Common myeloid progenitor, CD34-positive (primary cell): Measurements from ENCODE around the gene MCAM.

Experiments used
- CTCF ChIA-PET: fragments of 350-600 bp; sonication (Branson Sonifier 250); formaldehyde crosslinking; loops from one replicate; lab custom pipeline; 2021; ENCODE audit warnings: antibody characterized with exemption; lab: Charles Lee
- POLR2A ChIA-PET: fragments of 350-600 bp; sonication (Branson Sonifier 250); formaldehyde crosslinking; loops from one replicate; lab custom pipeline; 2021; ENCODE audit warnings: antibody characterized with exemption; lab: Charles Lee
- DNase-seq, 3 donors: peaks; one replicate each; pipeline versions ENCODE4 v3.0.0 to v3.0.0-alpha.2; 2013
- H3K27ac ChIP-seq, 2 experiments: 1 replicate in 1 of 2; 2 replicates in 1 of 2; pipeline ENCODE4 v1.7.0; 2013; ENCODE audit warnings: inconsistent platforms in 2 of 2, low read length in 2 of 2, mild to moderate bottlenecking in 2 of 2, low read depth in 1 of 2, moderate library complexity in 1 of 2; ENCODE audit not compliant: severe bottlenecking in 2 of 2, insufficient read depth in 1 of 2, poor library complexity in 1 of 2
- H3K27me3 ChIP-seq, 5 experiments: replicated peaks in 2 of 5; 1 replicate in 3 of 5; 2 replicates in 2 of 5; pipeline versions ENCODE4 v1.6.1 to v1.7.0; 2013; ENCODE audit warnings: low read length in 4 of 5, mild to moderate bottlenecking in 2 of 5, moderate library complexity in 2 of 5, inconsistent platforms in 1 of 5; ENCODE audit not compliant: insufficient read depth in 5 of 5, control insufficient read depth in 4 of 5
- H3K36me3 ChIP-seq, 4 experiments: 1 replicate in 2 of 4; 2 replicates in 2 of 4; pipeline versions ENCODE4 v1.6.1 to v1.7.0; 2013; ENCODE audit warnings: low read length in 3 of 4, control low read depth in 1 of 4, mild to moderate bottlenecking in 1 of 4; ENCODE audit not compliant: control insufficient read depth in 4 of 4, insufficient read depth in 4 of 4
- H3K4me1 ChIP-seq, 4 experiments: 1 replicate in 3 of 4; 2 replicates in 1 of 4; pipeline versions ENCODE4 v1.6.1 to v1.7.1; 2013; ENCODE audit warnings: low read length in 3 of 4, mild to moderate bottlenecking in 3 of 4, control low read depth in 1 of 4, inconsistent platforms in 1 of 4, moderate library complexity in 1 of 4; ENCODE audit not compliant: control insufficient read depth in 4 of 4, insufficient read depth in 4 of 4; ENCODE audit errors: control extremely low read depth in 1 of 4
- H3K4me3 ChIP-seq, 7 experiments: 1 replicate in 4 of 7; 2 replicates in 3 of 7; pipeline versions ENCODE4 v1.5.1 to v1.7.0; 2013; ENCODE audit warnings: mild to moderate bottlenecking in 7 of 7, low read length in 6 of 7, moderate library complexity in 6 of 7, inconsistent platforms in 2 of 7, low read depth in 2 of 7, control low read depth in 1 of 7; ENCODE audit not compliant: insufficient read depth in 4 of 7, control insufficient read depth in 1 of 7; ENCODE audit errors: extremely low read depth in 1 of 7
- H3K9me3 ChIP-seq, 5 experiments: 1 replicate in 4 of 5; 2 replicates in 1 of 5; pipeline versions ENCODE4 v1.6.1 to v1.7.1; 2013; ENCODE audit warnings: low read length in 4 of 5, mild to moderate bottlenecking in 2 of 5, inconsistent platforms in 1 of 5, low read depth in 1 of 5, moderate library complexity in 1 of 5; ENCODE audit not compliant: control insufficient read depth in 4 of 5, insufficient read depth in 2 of 5; ENCODE audit errors: control extremely low read depth in 1 of 5
- WGBS: methylation state at CpG from one replicate; pipeline ENCODE4 v1.1.5; 2013; ENCODE audit not compliant: insufficient coverage; 5-methylcytosine and 5-hydroxymethylcytosine counted together

The MCAM gene

GRCh38 chr11:119355091-119355843 is 38.3 kb upstream of the MCAM start:
- Histone ChIP-seq H3K4me3 (no peak overlapping the region), H3K36me3 (no peaks in the 10 kb centered on the region), H3K27me3 (peaks cover 0 to 15% (median 12%) of the 10 kb centered on the region in 5 experiments), H3K27ac (no peak overlapping the region), H3K4me1 (peaks cover 0 to 18% (median 13%) of the 10 kb centered on the region in 4 experiments), H3K9me3 (no peaks in the 10 kb centered on the region)
- ChIA-PET POLR2A (interaction anchor here (0.9 kb wide), 2 partner anchors 21 to 120 kb away, joined by 3 read pairs; no protein-coding TSS in a partner anchor), CTCF (interaction anchor here (0.8 to 5.1 kb wide), 14 partner anchors 8 to 120 kb away, joined by 3 to 132 read pairs (median 4); partner anchors contain the start of genes MFRP and USP2)
- no peak for DNase-seq
- WGBS, result 95% methylated on average over 9 of the region's 9 CpGs

- H3K4me1 ChIP-seq, result peaks cover 0 to 8% (median 4%) of the 10 kb centered on the region in 4 experiments
- no peak overlapping the region for H3K27ac ChIP-seq
- no peak overlapping the region for H3K4me3 ChIP-seq
- DNase-seq, result peak in 1 of 3 donors; percentile 13
- WGBS, result 78% methylated on average over 4 of the region's 4 CpGs
- ChIA-PET CTCF (interaction anchor here (1.0 to 2.2 kb wide), 3 partner anchors 15 to 122 kb away, joined by 3 to 7 read pairs (median 7); no protein-coding TSS in a partner anchor), POLR2A (no interaction called here)
- no peaks in the 10 kb centered on the region for H3K36me3 ChIP-seq
- H3K9me3 ChIP-seq, result no peaks in the 10 kb centered on the region
- peaks cover 0 to 15% (median 12%) of the 10 kb centered on the region in 5 experiments for H3K27me3 ChIP-seq
Measured at GRCh38 chr11:119352857-119353260, 35.9 kb upstream of the MCAM start.

DNA sequence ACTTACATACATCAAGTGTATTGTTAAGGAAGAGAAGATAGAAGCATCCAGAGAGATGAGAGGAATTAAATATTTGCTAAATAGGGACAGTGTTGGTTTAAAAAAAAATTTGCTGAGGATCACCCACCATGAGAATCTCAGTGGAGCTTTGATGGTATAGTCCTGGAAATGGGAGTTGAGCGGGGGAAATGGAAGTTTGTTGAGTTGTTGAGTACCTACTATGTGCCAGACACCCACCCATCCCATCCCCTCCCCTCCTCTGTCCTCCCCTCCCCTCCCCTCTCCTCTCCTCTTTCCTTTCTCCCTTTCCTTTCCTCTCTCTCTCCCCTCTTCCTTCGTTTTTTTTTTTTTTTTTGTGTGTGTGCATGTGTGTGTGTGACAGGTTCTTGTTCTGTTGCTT is 34.3 kb upstream of the MCAM start:
- peaks cover 0 to 2% (median 1%) of the 10 kb centered on the region in 4 experiments for H3K4me1 ChIP-seq
- H3K36me3 ChIP-seq, result no peaks in the 10 kb centered on the region
- ChIA-PET CTCF (interaction anchor here (0.6 kb wide), 1 partner anchor 11 kb away, joined by 3 read pairs; no protein-coding TSS in a partner anchor), POLR2A (no interaction called here)
- WGBS, result no CpG with 5 or more reads among the region's 2 CpGs
- no peak overlapping the region for H3K4me3 ChIP-seq
- H3K9me3 ChIP-seq, result no peaks in the 10 kb centered on the region
- peaks cover 0 to 23% (median 14%) of the 10 kb centered on the region in 5 experiments for H3K27me3 ChIP-seq
- H3K27ac ChIP-seq, result no peak overlapping the region
- DNase-seq, result no peak

GRCh38 chr11:119350302-119350701 is 33.4 kb upstream of the MCAM start:
- no peaks in the 10 kb centered on the region for H3K9me3 ChIP-seq
- POLR2A ChIA-PET, result no interaction called here
- H3K36me3 ChIP-seq, result no peaks in the 10 kb centered on the region
- DNase-seq, result no peak
- WGBS, result 79% methylated on average over 6 of the region's 6 CpGs
- no peak overlapping the region for H3K4me3 ChIP-seq
- CTCF ChIA-PET, result interaction anchor here (0.8 to 1.2 kb wide), 3 partner anchors 13 to 29 kb away, joined by 3 to 4 read pairs (median 3); no protein-coding TSS in a partner anchor
- no peaks in the 10 kb centered on the region for H3K4me1 ChIP-seq
- H3K27me3 ChIP-seq, result peaks cover 0 to 16% (median 8%) of the 10 kb centered on the region in 5 experiments
- no peak overlapping the region for H3K27ac ChIP-seq

GRCh38 chr11:119347940-119348605 is 31.1 kb upstream of the MCAM start:
- Histone ChIP-seq H3K36me3 (no peaks in the 10 kb centered on the region), H3K9me3 (no peaks in the 10 kb centered on the region), H3K4me1 (no peaks in the 10 kb centered on the region), H3K4me3 (no peak overlapping the region), H3K27ac (no peak overlapping the region), H3K27me3 (peaks cover 0 to 15% (median 7%) of the 10 kb centered on the region in 5 experiments)
- 93% methylated on average over 10 of the region's 16 CpGs for WGBS
- CTCF ChIA-PET, result interaction anchor here (0.9 to 1.6 kb wide), 3 partner anchors 25 to 64 kb away, joined by 4 to 5 read pairs (median 4); partner anchors contain the start of gene USP2
- POLR2A ChIA-PET, result no interaction called here
- no peak for DNase-seq

- Histone ChIP-seq H3K36me3 (no peaks in the 10 kb centered on the region), H3K27ac (no peak overlapping the region), H3K27me3 (peaks cover 0 to 23% (median 5%) of the 10 kb centered on the region in 5 experiments), H3K9me3 (no peaks in the 10 kb centered on the region), H3K4me3 (no peak overlapping the region), H3K4me1 (no peaks in the 10 kb centered on the region)
- DNase-seq, result no peak
- POLR2A ChIA-PET, result no interaction called here
- 83% methylated on average over 1 of the region's 2 CpGs for WGBS
- CTCF ChIA-PET, result interaction anchor here (1.1 to 12.0 kb wide), 3 partner anchors 9 to 27 kb away, joined by 3 to 62 read pairs (median 4); no protein-coding TSS in a partner anchor
Measured at GRCh38 chr11:119347242-119347641, 30.3 kb upstream of the MCAM start.
